ENCODE data around the gene PAPLN.

PAPLN gene

GRCh38 chr14:73262427-73263183, 25.3 kb downstream of the PAPLN start:
- no peak for DNase-seq

- DNase-seq: no peak
Observed at GRCh38 chr14:73263606-73264005, 26.3 kb downstream of the PAPLN start.

- no peak for DNase-seq
Observed at GRCh38 chr14:73264080-73264884, 27.0 kb downstream of the PAPLN start.

- no peak for DNase-seq
Observed at GRCh38 chr14:73264885-73265720, 27.8 kb downstream of the PAPLN start.

- DNase-seq: no peak
Observed at GRCh38 chr14:73265721-73266046, 28.4 kb downstream of the PAPLN start.

GRCh38 chr14:73266317-73266716, 29.0 kb downstream of the PAPLN start:
- no peak for DNase-seq

GRCh38 chr14:73267474-73267873, 30.2 kb downstream of the PAPLN start:
- DNase-seq: no peak

GRCh38 chr14:73269729-73270531, 32.6 kb downstream of the PAPLN start:
- DNase-seq: no peak

GRCh38 chr14:73272393-73272792, 35.1 kb downstream of the PAPLN start:
- no peak for DNase-seq

GRCh38 chr14:73273799-73274198, 36.5 kb downstream of the PAPLN start:
- no peak for DNase-seq

- DNase-seq: no peak
Observed at GRCh38 chr14:73276836-73277235, 39.5 kb downstream of the PAPLN start.

GRCh38 chr14:73277376-73277775, 40.1 kb downstream of the PAPLN start:
- DNase-seq: no peak

- no peak for DNase-seq
Observed at GRCh38 chr14:73280903-73281302, 43.6 kb downstream of the PAPLN start.

- DNase-seq: no peak
Observed at GRCh38 chr14:73283608-73284379, 46.5 kb downstream of the PAPLN start.

GRCh38 chr14:73285979-73286378, 48.7 kb downstream of the PAPLN start:
- DNase-seq: no peak

- no peak for DNase-seq
Observed at GRCh38 chr14:73286598-73286997, 49.3 kb downstream of the PAPLN start.

- no peak for DNase-seq
Observed at GRCh38 chr14:73287071-73287470, 49.8 kb downstream of the PAPLN start.

- DNase-seq: no peak
Observed at GRCh38 chr14:73289308-73289707, 52.0 kb downstream of the PAPLN start.

GRCh38 chr14:73289729-73290128, 52.4 kb downstream of the PAPLN start:
- DNase-seq: no peak

GRCh38 chr14:73290279-73290678, 53.0 kb downstream of the PAPLN start:
- DNase-seq: no peak
